BE2C (cell line): ENCODE data around the gene POR.
A peak's percentile ranks its signal among the peaks of the same experiment; 100 is the strongest.

ENCODE experiments used
- DNase-seq: peaks from one replicate; pipeline ENCODE4 v3.0.0-alpha.2; 2020
- H3K27me3 ChIP-seq: fragments of 250-450 bp; sonication (Bioruptor Pico); 2 replicates; pipeline ENCODE4 v1.5.1; 2020; ENCODE audit warnings: mild to moderate bottlenecking
- H3K36me3 ChIP-seq: fragments of 250-450 bp; sonication (Bioruptor Pico); 2 replicates; pipeline ENCODE4 v1.5.1; 2020; ENCODE audit warnings: mild to moderate bottlenecking
- H3K4me1 ChIP-seq: fragments of 250-450 bp; sonication (Bioruptor Pico); 2 replicates; pipeline ENCODE4 v1.5.1; 2020
- H3K4me3 ChIP-seq: 2 replicates; pipeline ENCODE4 v1.5.1; 2011; ENCODE audit warnings: low read depth, low read length
- H3K9me3 ChIP-seq: fragments of 250-450 bp; sonication (Bioruptor Pico); 2 replicates; pipeline ENCODE4 v1.5.1; 2020
- CTCF ChIP-seq: IDR thresholded peaks from 2 replicates; pipeline ENCODE4 v1.5.1; 2012; ENCODE audit warnings: mild to moderate bottlenecking, low read depth, low read length

The POR gene

GRCh38 chr7:75969704-75970498, 54.9 kb downstream of the POR start:
- Histone ChIP-seq H3K36me3 (peaks cover 3% of the 10 kb centered on the region), H3K27me3 (no peaks in the 10 kb centered on the region), H3K4me3 (no peak overlapping the region), H3K9me3 (no peaks in the 10 kb centered on the region), H3K4me1 (peaks cover 22% of the 10 kb centered on the region)
- no peak for TF ChIP-seq CTCF
- no peak for DNase-seq

DNA sequence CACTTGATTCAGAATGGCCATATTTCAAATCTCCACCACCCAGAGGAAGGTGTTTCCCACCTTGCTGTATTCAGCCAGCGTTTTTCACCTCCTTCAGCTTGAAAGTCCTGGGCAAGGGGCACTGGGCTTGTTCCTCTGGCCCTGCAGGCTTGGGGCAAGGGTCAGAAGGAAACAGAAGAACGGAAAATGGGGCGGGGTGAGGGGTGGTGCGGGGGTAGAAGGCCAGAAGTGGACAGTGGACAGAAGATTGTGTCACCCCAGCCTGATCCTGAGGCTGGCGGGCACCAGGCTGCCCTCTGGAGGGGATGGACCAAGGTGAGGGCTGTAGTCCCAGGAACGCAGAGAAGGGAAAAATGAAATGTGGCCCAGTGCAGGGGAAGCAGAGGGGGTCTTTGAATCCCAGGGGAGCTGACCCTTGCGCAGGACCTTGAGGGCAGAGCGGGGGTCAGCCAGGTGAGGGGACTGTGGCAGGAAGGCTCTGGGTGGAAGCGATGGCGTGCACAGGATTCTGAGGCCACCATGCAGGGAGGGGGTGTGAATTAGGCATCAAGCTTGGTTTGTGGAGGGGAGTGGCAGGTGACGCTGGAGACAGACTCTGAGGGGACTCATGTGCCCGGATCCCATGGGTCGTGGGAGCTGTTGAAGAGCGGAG, 56.5 kb downstream of the POR start:
- Histone ChIP-seq H3K4me1 (peaks cover 12% of the 10 kb centered on the region), H3K36me3 (peaks cover 3% of the 10 kb centered on the region)
- no peak for TF ChIP-seq CTCF

DNA sequence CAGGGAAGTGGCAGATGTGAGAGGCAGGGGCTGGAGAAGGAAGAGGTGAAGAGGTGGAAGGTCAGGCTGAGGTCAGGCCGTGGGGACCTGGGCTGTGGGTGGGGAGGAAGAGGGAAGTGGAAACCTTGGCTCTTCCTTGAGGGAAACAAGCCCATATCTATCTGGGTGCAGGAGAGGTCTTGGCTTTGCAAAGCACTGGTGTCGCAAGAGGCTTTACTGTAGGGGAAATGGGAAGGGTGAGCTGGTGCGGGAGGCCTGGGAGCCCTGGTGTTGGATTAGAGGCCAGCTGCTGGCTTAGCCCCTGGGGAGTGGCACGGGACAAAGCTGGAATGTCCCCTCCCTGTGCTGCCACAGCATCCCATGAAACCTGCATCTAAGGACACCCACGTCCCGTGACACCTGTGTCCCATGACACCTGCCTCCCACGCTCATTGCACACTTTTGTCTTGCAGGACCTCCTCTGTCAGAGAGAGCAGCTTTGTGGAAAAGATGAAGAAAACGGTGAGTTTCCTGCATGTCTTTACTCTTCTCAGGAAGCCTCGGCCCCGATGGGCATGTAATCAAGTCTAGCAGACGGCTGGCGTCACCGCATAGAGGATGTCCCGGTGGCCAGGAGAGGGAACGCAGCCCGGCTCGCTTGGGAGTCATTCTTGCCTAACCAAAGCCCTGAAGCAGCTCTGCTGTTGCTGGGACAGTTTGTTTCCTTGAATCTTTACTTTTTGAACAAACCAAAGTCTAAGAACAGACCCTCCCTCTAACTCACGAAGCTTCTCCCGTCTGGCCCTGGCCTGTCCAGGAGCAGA, 57.2 kb downstream of the POR start:
- no peaks in the 10 kb centered on the region for H3K9me3 ChIP-seq
- peaks cover 5% of the 10 kb centered on the region; the same call in 1 of the 2 replicates for H3K4me1 ChIP-seq
- peak; percentile 35 for TF ChIP-seq CTCF
- no peaks in the 10 kb centered on the region for H3K27me3 ChIP-seq
- H3K36me3 ChIP-seq: peaks cover 3% of the 10 kb centered on the region
- no peak overlapping the region for H3K4me3 ChIP-seq
- peak; percentile 50 for DNase-seq

More for the DNA sequence above, 56.5 kb downstream of the POR start:
- no peak overlapping the region for H3K4me3 ChIP-seq
- no peak for DNase-seq
- no peaks in the 10 kb centered on the region for H3K9me3 ChIP-seq
- no peaks in the 10 kb centered on the region for H3K27me3 ChIP-seq

GRCh38 chr7:75977743-75978142, 62.8 kb downstream of the POR start:
- H3K36me3 ChIP-seq: peaks cover 4% of the 10 kb centered on the region
- no peak for TF ChIP-seq CTCF
- no peak overlapping the region for H3K4me3 ChIP-seq
- no peaks in the 10 kb centered on the region for H3K9me3 ChIP-seq
- peaks cover 7% of the 10 kb centered on the region; the same call in 1 of the 2 replicates for H3K4me1 ChIP-seq
- peak; percentile 40 for DNase-seq
- H3K27me3 ChIP-seq: no peaks in the 10 kb centered on the region

GRCh38 chr7:75979759-75980429, 64.9 kb downstream of the POR start:
- Histone ChIP-seq H3K9me3 (no peaks in the 10 kb centered on the region), H3K4me1 (peaks cover 7% of the 10 kb centered on the region; the same call in 1 of the 2 replicates), H3K27me3 (no peaks in the 10 kb centered on the region), H3K36me3 (peaks cover 16% of the 10 kb centered on the region), H3K4me3 (no peak overlapping the region)
- TF ChIP-seq CTCF: no peak
- DNase-seq: peak; percentile 30
